ENCODE measurements around the gene TIGD3.

The TIGD3 gene

GRCh38 chr11:65393513-65394079, 39.0 kb downstream of the TIGD3 start:
- no peak overlapping the region for H3K4me3 Mint-ChIP-seq

GRCh38 chr11:65394125-65394536, 39.6 kb downstream of the TIGD3 start:
- no peak overlapping the region for H3K27ac Mint-ChIP-seq
- peaks cover 34% of the 10 kb centered on the region for H3K4me1 Mint-ChIP-seq (ENCODE audit: low read depth)
- H3K9me3 Mint-ChIP-seq, result no peaks in the 10 kb centered on the region
- intact Hi-C loops (cut with micrococcal nuclease), result no loop called here
- H3K36me3 Mint-ChIP-seq (ENCODE audit: low read depth), result peaks cover 100% of the 10 kb centered on the region
- H3K4me3 Mint-ChIP-seq, result no peak overlapping the region
- H3K27me3 Mint-ChIP-seq, result no peaks in the 10 kb centered on the region

More at GRCh38 chr11:65393513-65394079, 39.0 kb downstream of the TIGD3 start:
- H3K9me3 Mint-ChIP-seq, result no peaks in the 10 kb centered on the region
- peaks cover 100% of the 10 kb centered on the region for H3K36me3 Mint-ChIP-seq (ENCODE audit: low read depth)
- intact Hi-C loops (cut with micrococcal nuclease), result no loop called here
- peaks cover 39% of the 10 kb centered on the region for H3K4me1 Mint-ChIP-seq (ENCODE audit: low read depth)
- H3K27me3 Mint-ChIP-seq, result no peaks in the 10 kb centered on the region
- H3K27ac Mint-ChIP-seq, result no peak overlapping the region

- H3K36me3 Mint-ChIP-seq (ENCODE audit: low read depth), result peaks cover 100% of the 10 kb centered on the region
- no peaks in the 10 kb centered on the region for H3K9me3 Mint-ChIP-seq
- intact Hi-C loops (cut with micrococcal nuclease), result no loop called here
- H3K4me1 Mint-ChIP-seq (ENCODE audit: low read depth), result peaks cover 30% of the 10 kb centered on the region
- H3K4me3 Mint-ChIP-seq, result no peak overlapping the region
- H3K27ac Mint-ChIP-seq, result no peak overlapping the region
- H3K27me3 Mint-ChIP-seq, result no peaks in the 10 kb centered on the region
Observed at GRCh38 chr11:65395961-65396530, 41.5 kb downstream of the TIGD3 start.

- no peaks in the 10 kb centered on the region for H3K9me3 Mint-ChIP-seq
- H3K36me3 Mint-ChIP-seq (ENCODE audit: low read depth), result peaks cover 100% of the 10 kb centered on the region
- H3K4me1 Mint-ChIP-seq (ENCODE audit: low read depth), result peaks cover 33% of the 10 kb centered on the region
- H3K27me3 Mint-ChIP-seq, result no peaks in the 10 kb centered on the region
- intact Hi-C loops (cut with micrococcal nuclease), result no loop called here
- H3K27ac Mint-ChIP-seq, result no peak overlapping the region
- no peak overlapping the region for H3K4me3 Mint-ChIP-seq
Observed at GRCh38 chr11:65396769-65397745, 42.5 kb downstream of the TIGD3 start.

- Mint-ChIP-seq H3K4me1 (ENCODE audit: low read depth) (peaks cover 37% of the 10 kb centered on the region), H3K36me3 (ENCODE audit: low read depth) (peaks cover 96% of the 10 kb centered on the region), H3K27ac (no peak overlapping the region), H3K9me3 (no peaks in the 10 kb centered on the region), H3K27me3 (no peaks in the 10 kb centered on the region), H3K4me3 (no peak overlapping the region)
- intact Hi-C loops (cut with micrococcal nuclease), result no loop called here
Observed at GRCh38 chr11:65398362-65398910, 43.9 kb downstream of the TIGD3 start.

- no peaks in the 10 kb centered on the region for H3K27me3 Mint-ChIP-seq
- no peak overlapping the region for H3K27ac Mint-ChIP-seq
- intact Hi-C loops (cut with micrococcal nuclease), result no loop called here
- no peak overlapping the region for H3K4me3 Mint-ChIP-seq
- H3K4me1 Mint-ChIP-seq (ENCODE audit: low read depth), result peaks cover 45% of the 10 kb centered on the region
- no peaks in the 10 kb centered on the region for H3K9me3 Mint-ChIP-seq
- H3K36me3 Mint-ChIP-seq (ENCODE audit: low read depth), result peaks cover 96% of the 10 kb centered on the region
Observed at GRCh38 chr11:65399249-65399648, 44.7 kb downstream of the TIGD3 start.

- H3K36me3 Mint-ChIP-seq (ENCODE audit: low read depth), result peaks cover 96% of the 10 kb centered on the region
- H3K27me3 Mint-ChIP-seq, result no peaks in the 10 kb centered on the region
- no peaks in the 10 kb centered on the region for H3K9me3 Mint-ChIP-seq
- H3K27ac Mint-ChIP-seq, result peak overlapping the region; percentile 39
- peaks cover 51% of the 10 kb centered on the region for H3K4me1 Mint-ChIP-seq (ENCODE audit: low read depth)
- intact Hi-C loops (cut with micrococcal nuclease), result no loop called here
- no peak overlapping the region for H3K4me3 Mint-ChIP-seq
Observed at GRCh38 chr11:65399845-65400244, 45.3 kb downstream of the TIGD3 start.

GRCh38 chr11:65400307-65401072, 45.9 kb downstream of the TIGD3 start:
- intact Hi-C loops (cut with micrococcal nuclease), result no loop called here
- Mint-ChIP-seq H3K27ac (peak overlapping the region; percentile 39), H3K36me3 (ENCODE audit: low read depth) (peaks cover 96% of the 10 kb centered on the region), H3K27me3 (no peaks in the 10 kb centered on the region), H3K4me1 (ENCODE audit: low read depth) (peaks cover 51% of the 10 kb centered on the region), H3K4me3 (no peak overlapping the region), H3K9me3 (no peaks in the 10 kb centered on the region)

GRCh38 chr11:65401073-65401802, 46.7 kb downstream of the TIGD3 start:
- Mint-ChIP-seq H3K36me3 (ENCODE audit: low read depth) (peaks cover 96% of the 10 kb centered on the region), H3K27me3 (no peaks in the 10 kb centered on the region), H3K9me3 (no peaks in the 10 kb centered on the region), H3K4me1 (ENCODE audit: low read depth) (peaks cover 51% of the 10 kb centered on the region), H3K4me3 (no peak overlapping the region), H3K27ac (peak overlapping the region; percentile 37)
- intact Hi-C loops (cut with micrococcal nuclease), result no loop called here

- H3K36me3 Mint-ChIP-seq (ENCODE audit: low read depth), result peaks cover 96% of the 10 kb centered on the region
- intact Hi-C loops (cut with micrococcal nuclease), result no loop called here
Observed at GRCh38 chr11:65401803-65402248, 47.3 kb downstream of the TIGD3 start.

GRCh38 chr11:65402790-65403189, 48.2 kb downstream of the TIGD3 start:
- Mint-ChIP-seq H3K27me3 (no peaks in the 10 kb centered on the region), H3K27ac (peak overlapping the region; percentile 90)

More at GRCh38 chr11:65401803-65402248, 47.3 kb downstream of the TIGD3 start:
- Mint-ChIP-seq H3K27me3 (no peaks in the 10 kb centered on the region), H3K27ac (peak overlapping the region; percentile 37), H3K4me3 (no peak overlapping the region), H3K4me1 (ENCODE audit: low read depth) (peaks cover 51% of the 10 kb centered on the region), H3K9me3 (no peaks in the 10 kb centered on the region)

GRCh38 chr11:65403607-65404121, 49.1 kb downstream of the TIGD3 start:
- no peaks in the 10 kb centered on the region for H3K27me3 Mint-ChIP-seq
- H3K27ac Mint-ChIP-seq, result peak overlapping the region; percentile 90

More at GRCh38 chr11:65402790-65403189, 48.2 kb downstream of the TIGD3 start:
- Mint-ChIP-seq H3K4me1 (ENCODE audit: low read depth) (peaks cover 51% of the 10 kb centered on the region), H3K9me3 (no peaks in the 10 kb centered on the region), H3K4me3 (no peak overlapping the region), H3K36me3 (ENCODE audit: low read depth) (peaks cover 96% of the 10 kb centered on the region)
- intact Hi-C loops (cut with micrococcal nuclease), result no loop called here

More at GRCh38 chr11:65403607-65404121, 49.1 kb downstream of the TIGD3 start:
- peak overlapping the region; percentile 44 for H3K4me3 Mint-ChIP-seq
- no peaks in the 10 kb centered on the region for H3K9me3 Mint-ChIP-seq
- peaks cover 96% of the 10 kb centered on the region for H3K36me3 Mint-ChIP-seq (ENCODE audit: low read depth)
- peaks cover 51% of the 10 kb centered on the region for H3K4me1 Mint-ChIP-seq (ENCODE audit: low read depth)
- intact Hi-C loops (cut with micrococcal nuclease), result no loop called here

All from dendritic cell treated with granulocyte-macrophage colony-stimulating factor and Interleukin-4, amounts not matched to agents 40 ng/mL and 50 ng/mL, for 4 days (primary cell).